Mesendoderm (in vitro differentiated cells): ENCODE data around the gene GFRA4. TPM values are rescaled to one million over a fixed set of nuclear protein-coding genes. Genes with fewer than 3 reads are reported as not detected.

Experiments used
- DNase-seq: peaks from one replicate; pipeline ENCODE4 v3.0.0; 2013
- H2AK5ac ChIP-seq: 2 replicates; pipeline ENCODE4 v1.6.1; 2013; ENCODE audit warnings: low read length, inconsistent platforms
- H2BK120ac ChIP-seq: 2 replicates; pipeline ENCODE4 v1.6.1; 2013; ENCODE audit warnings: low read depth, mild to moderate bottlenecking, low read length, moderate library complexity, mixed read lengths
- H2BK15ac ChIP-seq: replicated peaks from 2 replicates; pipeline ENCODE4 v1.6.1; 2013; ENCODE audit warnings: low read depth, mild to moderate bottlenecking, moderate library complexity
- H2BK5ac ChIP-seq: 2 replicates; pipeline ENCODE4 v1.6.1; 2013; ENCODE audit warnings: low read length, inconsistent platforms
- H3K18ac ChIP-seq: 2 replicates; pipeline ENCODE4 v1.6.1; 2013; ENCODE audit warnings: mild to moderate bottlenecking, low read length, mixed read lengths
- H3K23ac ChIP-seq: one replicate; pipeline ENCODE4 v1.6.1; 2013; ENCODE audit warnings: low read length
- H3K27ac ChIP-seq: 2 replicates; pipeline ENCODE4 v1.5.1; 2013; ENCODE audit warnings: low read depth, mild to moderate bottlenecking, inconsistent platforms, low read length, moderate library complexity
- H3K27me3 ChIP-seq: 2 replicates; pipeline ENCODE4 v1.6.1; 2013; ENCODE audit warnings: low read length, control low read depth, mild to moderate bottlenecking, inconsistent platforms; ENCODE audit not compliant: insufficient read depth, poor library complexity
- H3K36me3 ChIP-seq: 2 replicates; pipeline ENCODE4 v1.6.1; 2013; ENCODE audit warnings: low read length, inconsistent platforms; ENCODE audit not compliant: control insufficient read depth, insufficient read depth
- H3K4ac ChIP-seq: one replicate; pipeline ENCODE4 v1.6.1; 2013; ENCODE audit warnings: low read depth, mild to moderate bottlenecking, low read length, moderate library complexity
- H3K4me1 ChIP-seq: 2 replicates; pipeline ENCODE4 v1.6.1; 2013; ENCODE audit warnings: low read depth, low read length, inconsistent platforms; ENCODE audit not compliant: control insufficient read depth
- H3K4me2 ChIP-seq: 2 replicates; pipeline ENCODE4 v1.6.1; 2013; ENCODE audit warnings: low read length
- H3K4me3 ChIP-seq: 2 replicates; pipeline ENCODE4 v1.5.1; 2013; ENCODE audit warnings: mild to moderate bottlenecking, low read length
- H3K56ac ChIP-seq: one replicate; pipeline ENCODE4 v1.6.1; 2013; ENCODE audit warnings: low read length
- H3K79me1 ChIP-seq: 2 replicates; pipeline ENCODE4 v1.6.1; 2013; ENCODE audit warnings: low read length, inconsistent platforms
- H3K79me2 ChIP-seq: 2 replicates; pipeline ENCODE4 v1.6.1; 2013; ENCODE audit warnings: mild to moderate bottlenecking, low read length; ENCODE audit not compliant: control insufficient read depth, insufficient read depth
- H3K9ac ChIP-seq: 2 replicates; pipeline ENCODE4 v1.6.1; 2013; ENCODE audit warnings: low read length, inconsistent platforms
- H4K5ac ChIP-seq: one replicate; pipeline ENCODE4 v1.6.1; 2013; ENCODE audit warnings: low read length
- H4K8ac ChIP-seq: one replicate; pipeline ENCODE4 v1.6.1; 2013; ENCODE audit warnings: low read depth, mild to moderate bottlenecking, control low read depth, low read length, moderate library complexity
- WGBS: extraction: QIAGEN DNeasy Blood & Tissue Kit; methylation state at CpG from one replicate; pipeline ENCODE4 v1.1.7; 2013; ENCODE audit warnings: low lambda C conversion rate, missing lambda C conversion rate; ENCODE audit not compliant: insufficient coverage; ENCODE audit errors: extremely low coverage; 5-methylcytosine and 5-hydroxymethylcytosine counted together
- polyA plus RNA-seq, 2 experiments: library from polyadenylated mRNA; stranded (reverse); fragments of 200-250 nt; gene quantifications; one replicate each; pipeline ENCODE4 v1.2.3, GENCODE V29; 2013

GFRA4 gene, protein sequence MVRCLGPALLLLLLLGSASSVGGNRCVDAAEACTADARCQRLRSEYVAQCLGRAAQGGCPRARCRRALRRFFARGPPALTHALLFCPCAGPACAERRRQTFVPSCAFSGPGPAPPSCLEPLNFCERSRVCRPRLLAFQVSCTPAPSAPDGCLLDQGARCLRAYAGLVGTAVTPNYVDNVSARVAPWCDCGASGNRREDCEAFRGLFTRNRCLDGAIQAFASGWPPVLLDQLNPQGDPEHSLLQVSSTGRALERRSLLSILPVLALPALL
- not detected for polyA plus RNA-seq (2013, experiment 1 of 2)
- polyA plus RNA-seq (2013, experiment 2 of 2): not detected

DNA sequence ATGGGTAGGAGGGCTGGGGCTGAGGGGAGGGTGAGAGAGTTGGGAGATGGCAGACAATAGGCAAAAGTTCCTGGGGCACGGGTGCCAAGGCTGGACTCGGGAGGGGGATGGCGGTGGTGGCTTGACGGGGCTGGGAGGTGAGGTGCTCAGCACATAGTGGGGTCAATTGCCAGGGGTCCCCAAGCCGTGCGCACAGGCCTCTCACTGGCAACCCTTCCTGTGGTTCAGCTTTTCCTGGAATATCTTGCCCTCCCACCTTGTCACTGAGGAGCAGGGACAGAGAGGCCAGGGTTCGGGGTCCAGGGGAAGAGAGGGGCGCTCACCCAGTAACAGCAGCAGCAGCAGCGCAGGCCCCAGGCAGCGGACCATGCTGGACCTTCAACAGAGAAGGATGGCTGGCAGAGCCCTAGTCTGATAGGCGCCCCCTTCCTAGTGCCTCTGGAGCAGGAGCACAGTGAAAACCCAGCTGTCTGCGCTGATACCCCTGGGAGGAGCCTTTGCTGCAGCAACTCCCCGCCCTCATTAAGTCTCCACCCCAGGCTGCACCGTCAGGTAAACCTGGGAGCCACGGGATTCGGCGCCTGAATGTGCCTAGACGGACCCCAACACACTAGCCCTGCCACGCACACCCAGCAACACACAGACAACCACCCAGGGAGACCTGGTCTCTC is at the start of gene GFRA4:
TSS of gene GFRA4 (minus strand) at position 369 of the 671 bp plus-strand sequence. CDS start at position 369, 0 bp downstream.
- H3K27me3 ChIP-seq: no peaks in the 10 kb centered on the region
- H3K36me3 ChIP-seq: no peaks in the 10 kb centered on the region
- no peak within 1 kb of the TSS for H3K56ac ChIP-seq
- peak within 1 kb of the TSS; percentile 45 for H3K23ac ChIP-seq
- peak; percentile 28 for DNase-seq
- WGBS: no CpG with 5 or more reads among the region's 19 CpGs
- H3K9ac ChIP-seq: no peak within 1 kb of the TSS
- no peak within 1 kb of the TSS for H2BK120ac ChIP-seq
- no peak within 1 kb of the TSS for H4K8ac ChIP-seq
- no peak within 1 kb of the TSS for H3K18ac ChIP-seq
- H3K4ac ChIP-seq: no peak within 1 kb of the TSS
- no peaks in the 10 kb centered on the region for H3K4me1 ChIP-seq
- no peak within 1 kb of the TSS for H2BK15ac ChIP-seq
- no peak within 1 kb of the TSS for H4K5ac ChIP-seq
- H2BK5ac ChIP-seq: no peak within 1 kb of the TSS
- no peak within 1 kb of the TSS for H3K4me2 ChIP-seq
- H2AK5ac ChIP-seq: no peak within 1 kb of the TSS
- no peak within 1 kb of the TSS for H3K27ac ChIP-seq
- H3K79me2 ChIP-seq: no peaks in the 10 kb centered on the region
- H3K79me1 ChIP-seq: no peaks in the 10 kb centered on the region
- H3K4me3 ChIP-seq: no peak within 1 kb of the TSS

DNA sequence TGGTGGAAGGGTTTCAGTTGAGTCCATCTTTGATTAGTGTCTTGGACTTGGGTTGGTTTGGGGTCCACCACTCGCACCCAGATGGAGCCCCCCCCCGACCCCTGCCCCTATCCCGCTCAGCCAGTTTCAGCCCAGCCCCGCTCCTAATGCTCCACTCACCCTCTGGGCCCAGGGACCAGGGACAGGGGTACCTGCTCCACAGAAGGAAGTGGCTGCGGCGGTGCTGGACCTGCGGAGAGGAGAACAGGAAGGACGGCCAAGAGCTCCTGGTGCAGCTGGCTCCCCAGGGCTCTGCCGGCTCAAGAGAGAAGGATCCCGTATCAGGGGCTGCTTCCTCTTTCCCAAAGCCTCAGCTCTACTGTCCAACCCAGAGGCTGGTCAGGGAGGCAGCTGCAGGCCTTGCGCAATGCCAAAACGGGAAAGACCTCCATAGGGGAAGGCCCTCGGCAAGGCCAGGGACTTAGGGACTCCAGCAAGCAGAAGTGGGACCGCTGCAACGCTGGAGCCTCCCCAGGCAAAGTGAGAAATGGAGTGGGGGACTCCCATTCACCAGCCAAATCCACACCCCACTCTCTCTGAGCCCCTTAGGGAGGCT is 49.2 kb upstream of the GFRA4 start, which contains the start of gene SIGLEC1:
TSS of gene SIGLEC1 (minus strand) at position 322 of the 595 bp plus-strand sequence. CDS start 5,472 bp downstream, outside the sequence.
- Histone ChIP-seq H3K4me3 (no peak within 1 kb of the TSS), H3K36me3 (no peaks in the 10 kb centered on the region), H3K79me1 (no peaks in the 10 kb centered on the region), H4K8ac (no peak within 1 kb of the TSS), H3K79me2 (no peaks in the 10 kb centered on the region), H3K56ac (no peak within 1 kb of the TSS), H3K4ac (no peak within 1 kb of the TSS), H3K27me3 (no peaks in the 10 kb centered on the region), H3K9ac (no peak within 1 kb of the TSS), H3K4me1 (no peaks in the 10 kb centered on the region), H2BK5ac (no peak within 1 kb of the TSS), H3K27ac (no peak within 1 kb of the TSS), H2BK120ac (no peak within 1 kb of the TSS), H4K5ac (no peak within 1 kb of the TSS), H3K18ac (no peak within 1 kb of the TSS), H2BK15ac (no peak within 1 kb of the TSS), H3K4me2 (no peak within 1 kb of the TSS), H2AK5ac (no peak within 1 kb of the TSS), H3K23ac (no peak within 1 kb of the TSS)
- no CpG with 5 or more reads among the region's 15 CpGs for WGBS
- DNase-seq: no peak

DNA sequence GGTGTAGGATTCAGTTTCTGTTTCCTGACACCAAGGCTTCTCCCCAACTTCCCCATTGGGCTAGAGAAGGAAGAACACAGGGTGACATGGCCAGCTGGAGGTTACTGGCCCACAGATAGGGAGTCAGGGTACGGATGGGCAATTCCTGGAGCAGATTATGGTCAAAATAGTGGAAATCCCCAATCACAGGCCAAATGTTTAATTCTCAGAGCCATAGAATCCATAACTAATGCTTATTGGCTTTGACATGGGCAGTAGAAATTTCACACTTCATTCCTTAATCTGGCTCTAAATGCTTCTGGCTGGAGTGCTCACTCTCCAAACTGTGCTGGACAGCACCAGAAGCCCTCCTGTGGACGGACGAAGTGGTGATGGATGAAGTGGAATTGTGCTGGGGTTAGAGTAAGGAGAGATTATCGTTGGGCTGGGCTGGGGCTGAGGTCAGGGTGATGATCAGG is 48.3 kb upstream of the GFRA4 start:
- Histone ChIP-seq H3K4me1 (no peaks in the 10 kb centered on the region), H2BK15ac (no peak overlapping the region)

DNA sequence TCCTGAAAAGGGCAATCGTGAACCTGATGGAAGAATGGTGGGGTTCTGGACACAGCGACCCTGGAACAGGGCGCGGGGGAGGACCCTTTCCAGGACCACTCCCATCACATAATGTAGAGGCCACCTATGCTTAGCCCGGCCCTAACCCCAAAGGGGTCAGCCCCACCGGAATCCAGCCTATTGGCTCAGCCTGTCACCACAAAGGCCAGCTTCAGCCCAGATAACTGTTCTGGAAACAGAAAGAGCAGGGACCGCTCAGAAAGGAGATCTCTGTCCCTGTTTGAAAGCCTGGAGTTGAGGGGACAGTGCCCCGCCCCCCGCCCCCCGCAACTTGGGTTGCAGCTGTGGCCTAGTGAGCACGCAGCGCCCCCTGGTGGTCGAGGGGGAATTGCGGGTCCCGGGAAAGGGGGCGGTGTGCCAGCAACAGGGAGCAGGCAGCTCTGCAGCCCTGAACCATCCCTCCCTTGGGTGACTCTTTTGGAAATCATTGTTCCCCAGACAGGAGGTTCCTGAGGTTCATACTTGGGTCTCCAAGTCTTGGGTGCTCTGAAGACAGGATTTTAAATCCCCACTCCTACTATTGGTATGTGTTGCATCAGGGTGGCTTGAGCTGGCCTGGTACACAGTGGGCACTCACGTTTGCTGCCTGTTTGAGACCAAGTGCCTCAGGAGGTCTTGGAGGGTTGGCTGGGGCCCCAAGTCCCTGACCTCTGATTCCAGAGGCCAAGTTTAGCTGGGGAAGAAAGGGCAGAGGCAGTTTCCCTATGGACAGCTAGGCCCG is 47.7 kb upstream of the GFRA4 start:
- Histone ChIP-seq H3K56ac (no peak overlapping the region), H3K23ac (no peak overlapping the region), H4K8ac (no peak overlapping the region), H3K27ac (no peak overlapping the region), H3K4ac (no peak overlapping the region), H2AK5ac (no peak overlapping the region), H3K4me3 (no peak overlapping the region), H2BK120ac (no peak overlapping the region), H3K36me3 (no peaks in the 10 kb centered on the region), H3K4me1 (no peaks in the 10 kb centered on the region), H2BK5ac (no peak overlapping the region), H3K9ac (no peak overlapping the region), H3K79me2 (no peaks in the 10 kb centered on the region), H2BK15ac (no peak overlapping the region), H3K18ac (no peak overlapping the region), H4K5ac (no peak overlapping the region), H3K79me1 (no peaks in the 10 kb centered on the region), H3K27me3 (no peaks in the 10 kb centered on the region), H3K4me2 (no peak overlapping the region)
- DNase-seq: peak; percentile 47
- WGBS: no CpG with 5 or more reads among the region's 18 CpGs

More for the DNA sequence above, 48.3 kb upstream of the GFRA4 start:
- Histone ChIP-seq H3K27me3 (no peaks in the 10 kb centered on the region), H3K4me3 (no peak overlapping the region), H3K27ac (no peak overlapping the region), H2AK5ac (no peak overlapping the region), H3K79me1 (no peaks in the 10 kb centered on the region), H3K23ac (no peak overlapping the region), H3K9ac (no peak overlapping the region), H3K79me2 (no peaks in the 10 kb centered on the region), H3K4me2 (no peak overlapping the region), H4K5ac (no peak overlapping the region), H3K36me3 (no peaks in the 10 kb centered on the region), H2BK5ac (no peak overlapping the region), H3K56ac (no peak overlapping the region), H4K8ac (no peak overlapping the region), H2BK120ac (no peak overlapping the region), H3K4ac (no peak overlapping the region), H3K18ac (no peak overlapping the region)
- no CpG with 5 or more reads among the region's 4 CpGs for WGBS
- DNase-seq: no peak

DNA sequence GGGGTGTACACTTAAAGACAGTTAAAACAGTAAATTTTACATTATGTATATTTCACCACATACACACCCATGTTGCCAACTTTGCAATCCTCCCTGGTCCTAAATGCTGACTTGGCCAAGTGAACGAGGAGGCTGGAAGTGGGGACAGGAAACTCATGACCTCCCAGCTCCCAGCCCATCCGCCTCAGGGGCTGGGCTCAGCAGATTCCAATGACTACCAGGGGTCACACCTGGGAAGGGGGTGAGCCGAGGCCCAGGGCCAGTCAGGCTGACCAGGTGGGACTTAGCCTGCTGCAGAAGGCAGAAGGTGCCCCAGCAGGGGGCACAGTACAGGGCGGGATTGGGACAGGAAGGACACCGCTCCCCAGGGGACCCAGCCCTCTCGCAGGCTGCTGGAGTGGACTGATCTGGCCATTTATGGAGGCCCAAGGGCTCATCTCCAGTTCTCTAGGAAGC is 46.8 kb upstream of the GFRA4 start:
- H3K36me3 ChIP-seq: no peaks in the 10 kb centered on the region
- no peak overlapping the region for H4K5ac ChIP-seq
- no peak overlapping the region for H3K23ac ChIP-seq
- H4K8ac ChIP-seq: no peak overlapping the region
- no peaks in the 10 kb centered on the region for H3K4me1 ChIP-seq
- H3K27ac ChIP-seq: no peak overlapping the region
- H3K27me3 ChIP-seq: no peaks in the 10 kb centered on the region
- H3K9ac ChIP-seq: no peak overlapping the region
- no peaks in the 10 kb centered on the region for H3K79me1 ChIP-seq
- no peak overlapping the region for H3K18ac ChIP-seq
- no peak overlapping the region for H3K56ac ChIP-seq
- WGBS: no CpG with 5 or more reads among the region's 6 CpGs
- no peak overlapping the region for H2BK15ac ChIP-seq
- no peak for DNase-seq
- no peak overlapping the region for H3K4me2 ChIP-seq
- no peaks in the 10 kb centered on the region for H3K79me2 ChIP-seq
- H3K4ac ChIP-seq: no peak overlapping the region
- no peak overlapping the region for H2BK5ac ChIP-seq
- H2BK120ac ChIP-seq: no peak overlapping the region
- no peak overlapping the region for H2AK5ac ChIP-seq
- H3K4me3 ChIP-seq: no peak overlapping the region
